ENCODE measurements around the gene ARL15. TPM values are rescaled to one million over a fixed set of nuclear protein-coding genes. Genes with fewer than 3 reads are reported as not detected.

ARL15 gene
- total RNA-seq, 2 donors from 2014 or later, result 11.4 to 22.8 TPM

DNA sequence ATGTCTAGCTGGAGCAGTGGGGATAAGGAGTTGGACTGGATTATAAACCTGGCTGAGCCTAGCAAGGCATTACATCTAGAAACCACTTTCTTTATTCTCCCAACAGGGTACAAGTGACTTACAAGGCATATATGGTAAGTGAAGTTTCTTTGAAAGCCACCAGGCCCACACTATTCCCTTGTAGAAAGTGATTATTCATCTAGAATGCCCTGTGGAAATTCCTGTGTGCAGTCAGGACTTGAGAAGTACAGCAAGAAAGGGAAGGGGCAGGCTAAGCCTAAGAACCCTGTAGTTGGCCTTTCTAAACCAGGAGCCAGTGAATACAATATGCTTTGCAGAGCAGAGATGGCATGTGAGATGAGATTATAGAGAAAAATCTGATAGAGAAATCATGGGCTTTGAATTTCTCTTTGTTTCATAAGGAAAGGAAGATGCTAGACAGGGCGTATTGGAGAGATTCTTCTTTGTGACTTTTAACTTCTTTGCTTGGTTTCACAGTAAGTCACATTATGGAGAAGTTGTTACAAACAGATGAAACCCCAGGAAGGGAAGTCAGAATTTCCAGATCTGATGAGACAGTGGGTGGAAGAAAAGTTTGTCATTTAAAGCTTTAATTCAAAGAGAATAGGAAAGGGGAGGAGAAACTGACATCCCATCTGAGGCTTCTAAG is 428.2 kb downstream of the ARL15 start:
- no peaks in the 10 kb centered on the region for H3K27me3 ChIP-seq
- no peaks in the 10 kb centered on the region for H3K9me3 ChIP-seq
- TF ChIP-seq, protein P1, sequence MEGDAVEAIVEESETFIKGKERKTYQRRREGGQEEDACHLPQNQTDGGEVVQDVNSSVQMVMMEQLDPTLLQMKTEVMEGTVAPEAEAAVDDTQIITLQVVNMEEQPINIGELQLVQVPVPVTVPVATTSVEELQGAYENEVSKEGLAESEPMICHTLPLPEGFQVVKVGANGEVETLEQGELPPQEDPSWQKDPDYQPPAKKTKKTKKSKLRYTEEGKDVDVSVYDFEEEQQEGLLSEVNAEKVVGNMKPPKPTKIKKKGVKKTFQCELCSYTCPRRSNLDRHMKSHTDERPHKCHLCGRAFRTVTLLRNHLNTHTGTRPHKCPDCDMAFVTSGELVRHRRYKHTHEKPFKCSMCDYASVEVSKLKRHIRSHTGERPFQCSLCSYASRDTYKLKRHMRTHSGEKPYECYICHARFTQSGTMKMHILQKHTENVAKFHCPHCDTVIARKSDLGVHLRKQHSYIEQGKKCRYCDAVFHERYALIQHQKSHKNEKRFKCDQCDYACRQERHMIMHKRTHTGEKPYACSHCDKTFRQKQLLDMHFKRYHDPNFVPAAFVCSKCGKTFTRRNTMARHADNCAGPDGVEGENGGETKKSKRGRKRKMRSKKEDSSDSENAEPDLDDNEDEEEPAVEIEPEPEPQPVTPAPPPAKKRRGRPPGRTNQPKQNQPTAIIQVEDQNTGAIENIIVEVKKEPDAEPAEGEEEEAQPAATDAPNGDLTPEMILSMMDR (IDR thresholded peaks at IDR 0.05), result no peak
- H3K36me3 ChIP-seq, result no peaks in the 10 kb centered on the region
- DNase-seq (ENCODE audit: low spot score), result no peak
- H3K4me3 ChIP-seq, result no peak overlapping the region
- no peaks in the 10 kb centered on the region for H3K4me1 ChIP-seq
- no peak overlapping the region for H3K27ac ChIP-seq

DNA sequence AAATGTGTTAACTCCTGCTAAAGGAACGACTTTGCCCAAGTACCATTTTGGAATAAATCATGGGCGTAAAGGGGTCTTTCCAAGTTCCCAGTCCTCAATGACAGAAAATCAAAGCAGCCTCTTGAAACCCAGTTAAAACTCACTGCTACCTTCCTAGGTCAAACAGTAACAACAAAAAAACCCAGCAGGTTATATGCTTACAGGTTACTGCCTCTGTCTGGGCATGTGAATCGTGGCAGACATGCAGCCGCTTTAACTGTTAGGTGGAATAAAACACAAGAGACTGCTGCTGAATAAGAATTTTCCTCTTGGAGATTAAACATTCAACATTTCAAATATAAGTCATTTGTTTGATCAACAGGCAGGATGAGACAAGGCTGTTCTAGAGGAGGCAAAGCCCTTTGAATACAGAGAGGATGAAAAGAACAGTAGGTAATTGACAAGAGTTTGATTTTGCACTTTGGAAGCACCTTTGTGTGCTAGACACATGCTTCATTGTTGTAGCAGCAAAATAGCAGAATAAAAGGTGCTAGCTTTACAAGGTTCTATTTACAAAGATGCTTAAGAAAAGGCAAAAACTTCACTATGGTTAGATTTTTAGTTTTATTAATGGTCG is 430.6 kb downstream of the ARL15 start:
- H3K4me3 ChIP-seq, result no peak overlapping the region
- no peaks in the 10 kb centered on the region for H3K4me1 ChIP-seq
- TF ChIP-seq, protein P1 (IDR thresholded peaks at IDR 0.05), result no peak
- no peaks in the 10 kb centered on the region for H3K36me3 ChIP-seq
- no peak for DNase-seq (ENCODE audit: low spot score)
- H3K9me3 ChIP-seq, result no peaks in the 10 kb centered on the region
- no peaks in the 10 kb centered on the region for H3K27me3 ChIP-seq
- H3K27ac ChIP-seq, result no peak overlapping the region

DNA sequence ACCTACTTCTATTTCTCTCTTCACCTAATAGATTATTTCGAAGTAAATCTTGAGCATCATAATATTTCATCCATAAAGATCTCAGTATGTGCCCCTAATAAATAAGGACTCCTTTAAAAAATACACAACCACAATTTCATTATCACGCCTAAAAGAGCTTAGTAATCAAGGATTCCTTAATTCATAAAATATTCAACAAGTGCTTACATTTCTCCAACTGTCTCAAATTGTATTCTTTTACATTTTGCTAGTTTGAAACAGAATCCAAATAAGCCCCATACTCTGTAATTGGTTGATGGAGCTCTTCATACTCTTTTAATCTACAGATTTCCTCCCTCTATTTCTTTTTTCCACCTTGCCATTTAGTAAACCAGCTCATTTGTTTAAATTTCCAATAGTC is 432.4 kb downstream of the ARL15 start:
- Histone ChIP-seq H3K9me3 (no peaks in the 10 kb centered on the region), H3K36me3 (no peaks in the 10 kb centered on the region), H3K4me1 (no peaks in the 10 kb centered on the region), H3K4me3 (no peak overlapping the region), H3K27me3 (no peaks in the 10 kb centered on the region), H3K27ac (no peak overlapping the region)
- TF ChIP-seq, protein P1 (IDR thresholded peaks at IDR 0.05), result no peak
- no peak for DNase-seq (ENCODE audit: low spot score)

DNA sequence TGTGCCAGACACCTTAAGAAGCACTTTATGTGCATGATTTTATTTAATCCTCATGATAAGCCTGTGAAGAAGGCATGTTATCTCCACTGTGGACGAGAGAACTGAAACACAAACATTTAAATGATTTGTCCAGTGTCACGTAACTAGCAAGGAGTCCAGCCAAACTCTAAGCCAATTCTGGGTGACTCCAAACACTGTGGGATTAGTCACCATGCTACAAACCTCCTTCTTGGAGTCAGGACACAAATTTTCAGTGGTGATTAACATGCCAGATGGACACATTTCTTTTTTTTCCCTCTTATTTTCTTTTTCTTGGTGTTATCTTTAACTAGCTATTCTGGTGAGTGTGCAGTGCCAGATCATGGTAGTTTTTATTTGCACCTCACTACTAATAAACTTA is 433.1 kb downstream of the ARL15 start:
- Histone ChIP-seq H3K27ac (no peak overlapping the region), H3K4me1 (no peaks in the 10 kb centered on the region), H3K36me3 (no peaks in the 10 kb centered on the region), H3K9me3 (no peaks in the 10 kb centered on the region), H3K4me3 (no peak overlapping the region), H3K27me3 (no peaks in the 10 kb centered on the region)
- no peak for DNase-seq (ENCODE audit: low spot score)
- TF ChIP-seq, protein P1 (IDR thresholded peaks at IDR 0.05), result no peak

DNA sequence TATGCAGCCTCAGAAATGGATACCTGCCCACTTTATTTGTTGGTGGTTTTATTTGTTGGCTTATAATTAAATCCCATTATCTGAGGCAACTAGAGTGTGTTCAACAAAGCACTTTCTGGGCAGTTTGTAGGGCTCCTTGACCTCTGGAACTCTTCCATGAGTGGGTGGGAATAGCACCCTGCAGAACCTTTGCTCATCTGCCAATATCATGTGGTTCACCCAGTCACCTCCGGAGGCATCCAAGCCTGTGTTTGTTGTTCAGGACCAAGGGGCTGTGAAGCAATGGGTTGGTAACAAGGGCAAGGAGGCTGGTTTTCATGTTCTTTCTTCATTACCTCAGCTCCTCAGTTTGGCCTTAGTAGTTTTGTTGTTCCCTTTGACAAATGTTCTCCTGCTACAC is 436.0 kb downstream of the ARL15 start:
- Histone ChIP-seq H3K36me3 (no peaks in the 10 kb centered on the region), H3K4me1 (no peaks in the 10 kb centered on the region), H3K27ac (no peak overlapping the region), H3K27me3 (no peaks in the 10 kb centered on the region), H3K9me3 (no peaks in the 10 kb centered on the region), H3K4me3 (no peak overlapping the region)
- no peak for DNase-seq (ENCODE audit: low spot score)
- TF ChIP-seq, protein P1 (IDR thresholded peaks at IDR 0.05), result no peak

DNA sequence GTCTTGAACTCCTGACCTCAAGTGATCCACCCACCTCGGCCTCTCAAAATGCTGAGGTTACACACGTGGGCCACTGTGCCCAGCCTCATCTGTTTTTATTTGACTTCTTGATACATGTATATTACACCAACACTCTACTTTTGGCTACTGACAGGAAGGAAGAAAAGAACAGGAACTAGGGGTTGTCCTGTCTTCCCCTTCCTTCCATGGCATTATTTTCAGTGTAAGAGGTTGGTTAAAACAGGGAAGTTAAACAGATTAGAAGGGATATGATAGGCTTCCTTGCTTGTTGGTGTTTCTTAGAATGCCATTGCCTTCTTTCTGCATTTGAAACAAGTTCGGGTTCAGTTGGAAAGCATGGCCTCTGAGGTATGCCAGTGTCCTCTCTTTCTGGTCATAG is 437.1 kb downstream of the ARL15 start:
- no peak overlapping the region for H3K4me3 ChIP-seq
- no peaks in the 10 kb centered on the region for H3K27me3 ChIP-seq
- TF ChIP-seq, protein P1 (IDR thresholded peaks at IDR 0.05), result no peak
- no peaks in the 10 kb centered on the region for H3K36me3 ChIP-seq
- DNase-seq (ENCODE audit: low spot score), result no peak
- H3K4me1 ChIP-seq, result no peaks in the 10 kb centered on the region
- H3K27ac ChIP-seq, result no peak overlapping the region
- H3K9me3 ChIP-seq, result no peaks in the 10 kb centered on the region
